Lung (tissue), 16 donors: Measurements from ENCODE around the gene DIRAS1. TPM values are rescaled to one million over a fixed set of nuclear protein-coding genes. Genes with fewer than 3 reads are reported as not detected.

Experiments used
- ATAC-seq: fragments of 200-7000 bp; cut with Tn5 transposase; one replicate; pipeline ENCODE4 v1.9.1; 2020; ENCODE audit warnings: moderate number of reproducible peaks; ENCODE audit not compliant: insufficient read depth, low FRiP score
- DNase-seq, 3 donors: peaks; one replicate each; pipeline ENCODE4 v3.0.0-alpha.2; 2013 to 2017
- H3K27ac ChIP-seq, 2 donors: one replicate each; pipeline ENCODE4 v1.5.1; 2013; ENCODE audit warnings: mild to moderate bottlenecking in 2 of 2, moderate library complexity in 2 of 2, control low read depth in 1 of 2, inconsistent platforms in 1 of 2, low read depth in 1 of 2, low read length in 1 of 2
- H3K27me3 ChIP-seq, 3 donors: one replicate each; pipeline ENCODE4 v1.5.1; 2013; ENCODE audit warnings: low read length in 2 of 3; ENCODE audit not compliant: control insufficient read depth in 3 of 3, insufficient read depth in 3 of 3
- H3K36me3 ChIP-seq, 4 donors: one replicate each; pipeline ENCODE4 v1.5.1; 2013; ENCODE audit warnings: low read length in 4 of 4, mild to moderate bottlenecking in 1 of 4, moderate library complexity in 1 of 4; ENCODE audit not compliant: control insufficient read depth in 4 of 4, insufficient read depth in 4 of 4
- H3K4me1 ChIP-seq, 5 donors: one replicate each; pipeline ENCODE4 v1.5.1; 2013; ENCODE audit warnings: low read length in 5 of 5, mild to moderate bottlenecking in 2 of 5, moderate library complexity in 1 of 5; ENCODE audit not compliant: control insufficient read depth in 5 of 5, insufficient read depth in 5 of 5
- H3K4me3 ChIP-seq: one replicate; pipeline ENCODE4 v1.5.1; 2013; ENCODE audit warnings: mild to moderate bottlenecking, control low read depth, moderate library complexity
- H3K9ac ChIP-seq, 2 donors: one replicate each; pipeline ENCODE4 v1.5.1; 2013; ENCODE audit warnings: low read length in 2 of 2, control low read depth in 1 of 2; ENCODE audit not compliant: insufficient read depth in 1 of 2
- H3K9me3 ChIP-seq, 4 donors: one replicate each; pipeline ENCODE4 v1.5.1; 2013; ENCODE audit warnings: low read length in 3 of 4, mild to moderate bottlenecking in 1 of 4, moderate library complexity in 1 of 4; ENCODE audit not compliant: control insufficient read depth in 4 of 4, insufficient read depth in 3 of 4
- WGBS, 2 donors: extraction: QIAGEN DNeasy Blood & Tissue Kit; methylation state at CpG; one replicate each; pipeline ENCODE4 v1.1.7; 2013; 5-methylcytosine and 5-hydroxymethylcytosine counted together
- long read RNA-seq, 5 donors: transcript quantifications; one replicate each; lab custom pipeline, GENCODE V29; 2026
- polyA plus RNA-seq, 2 donors: library from polyadenylated mRNA; stranded (reverse); fragments of 200-250 nt; gene quantifications; one replicate each; pipeline ENCODE4 v1.2.1, GENCODE V29; 2013
- total RNA-seq, 2 donors: library from RNA; depleted of rRNA in 1 of 2; stranded (reverse); fragments of >200 nt in 1 of 2; gene quantifications; one replicate each; pipeline ENCODE4 v1.2.1, GENCODE V29; 2014 to 2021
- TF ChIP-seq, protein P1 (sequence below): IDR thresholded peaks from 2 replicates; pipeline ENCODE4 v1.5.1; 2012; ENCODE audit warnings: mild to moderate bottlenecking; ENCODE audit errors: control extremely low read depth, extremely low read depth
- donor health status: control.
- donor health status: control.
- donor health status: Bipolar disorder and iron deficiency.
- donor health status: healthy.
- donor health status: DM: yes; HTN: yes; CAD: no.

The DIRAS1 gene, protein sequence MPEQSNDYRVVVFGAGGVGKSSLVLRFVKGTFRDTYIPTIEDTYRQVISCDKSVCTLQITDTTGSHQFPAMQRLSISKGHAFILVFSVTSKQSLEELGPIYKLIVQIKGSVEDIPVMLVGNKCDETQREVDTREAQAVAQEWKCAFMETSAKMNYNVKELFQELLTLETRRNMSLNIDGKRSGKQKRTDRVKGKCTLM
- total RNA-seq (1 to 10 TPM in 1 of 2 donors, under 1 TPM in 1; 0.37 to 1.2 TPM), polyA plus RNA-seq (under 1 TPM; 0.42 to 0.73 TPM)
- long read RNA-seq, donor 1, result 0 reads
- long read RNA-seq, donor 2, result 0 reads
- long read RNA-seq, donor 3, partial matches to known transcripts, result 0 of 1 reads
- long read RNA-seq, donor 3, other reads (novel, unspliced or antisense), result 0 of 1 reads
- long read RNA-seq, donor 4, partial matches to known transcripts, result 0 of 1 reads
- long read RNA-seq, donor 4, other reads (novel, unspliced or antisense), result 0 of 1 reads
- long read RNA-seq, donor 5, partial matches to known transcripts, result 0 of 3 reads
- long read RNA-seq, donor 5, other reads (novel, unspliced or antisense), result 0 of 3 reads

DNA sequence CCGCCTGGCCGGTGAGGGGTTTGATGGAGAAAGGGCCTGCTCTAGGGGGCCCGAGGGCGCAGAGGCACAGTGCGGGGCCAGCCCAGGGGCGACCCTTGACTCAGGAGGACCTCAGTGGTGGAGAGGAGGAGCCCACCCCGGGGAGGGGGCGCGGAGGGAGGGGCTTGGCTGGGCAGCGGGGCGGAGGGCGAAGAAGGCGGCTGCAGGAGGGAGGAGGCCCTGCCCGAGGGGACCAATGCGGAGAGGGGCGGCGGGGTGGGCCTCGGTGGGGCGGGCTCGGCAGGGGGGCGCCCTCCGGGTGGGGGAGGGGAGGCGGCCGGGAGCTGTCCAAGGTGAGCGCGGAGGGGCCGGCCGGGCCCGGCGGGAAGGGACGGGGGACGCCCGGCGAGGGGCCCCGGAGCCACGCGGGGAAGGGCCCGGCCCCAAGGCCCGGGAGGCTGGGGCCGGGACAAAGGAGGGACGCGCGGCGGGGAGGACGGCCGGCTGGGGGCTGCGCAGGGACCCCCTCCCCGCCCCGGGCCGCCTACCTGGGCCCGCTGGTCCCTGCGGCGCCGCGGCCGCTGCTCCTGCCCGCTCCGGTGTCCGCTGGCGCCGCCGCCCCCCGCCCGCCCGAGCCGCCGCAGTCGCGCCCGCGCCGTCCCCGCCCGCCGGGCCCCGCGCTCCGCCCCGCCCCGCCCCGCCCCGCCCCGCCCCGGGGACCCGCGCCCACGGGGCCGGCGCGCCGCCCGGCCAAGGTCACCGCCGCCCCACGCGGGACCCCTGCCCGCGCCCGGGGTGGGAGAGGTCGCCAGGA is at the start of gene DIRAS1:
Gene DIRAS1 (minus strand): TSS at position 596 of the 793 bp plus-strand sequence. CDS start 3,566 bp downstream, outside the sequence.
- Histone ChIP-seq H3K9me3 (peaks cover 0 to 6% (median 0%) of the 10 kb centered on the region in 4 donors), H3K27me3 (peaks cover 0 to 21% (median 7%) of the 10 kb centered on the region in 3 donors), H3K9ac (no peak within 1 kb of the TSS), H3K4me3 (no peak within 1 kb of the TSS), H3K36me3 (no peaks in the 10 kb centered on the region), H3K4me1 (peaks cover 0 to 9% (median 0%) of the 10 kb centered on the region in 5 donors), H3K27ac (peak within 1 kb of the TSS in 1 of 2 donors; percentile 91)
- ATAC-seq (no peak), DNase-seq (no peak)
- 1 to 2% methylated on average over 16 to 100 of the region's 100 CpGs for WGBS, 2 donors
- TF ChIP-seq, protein P1, sequence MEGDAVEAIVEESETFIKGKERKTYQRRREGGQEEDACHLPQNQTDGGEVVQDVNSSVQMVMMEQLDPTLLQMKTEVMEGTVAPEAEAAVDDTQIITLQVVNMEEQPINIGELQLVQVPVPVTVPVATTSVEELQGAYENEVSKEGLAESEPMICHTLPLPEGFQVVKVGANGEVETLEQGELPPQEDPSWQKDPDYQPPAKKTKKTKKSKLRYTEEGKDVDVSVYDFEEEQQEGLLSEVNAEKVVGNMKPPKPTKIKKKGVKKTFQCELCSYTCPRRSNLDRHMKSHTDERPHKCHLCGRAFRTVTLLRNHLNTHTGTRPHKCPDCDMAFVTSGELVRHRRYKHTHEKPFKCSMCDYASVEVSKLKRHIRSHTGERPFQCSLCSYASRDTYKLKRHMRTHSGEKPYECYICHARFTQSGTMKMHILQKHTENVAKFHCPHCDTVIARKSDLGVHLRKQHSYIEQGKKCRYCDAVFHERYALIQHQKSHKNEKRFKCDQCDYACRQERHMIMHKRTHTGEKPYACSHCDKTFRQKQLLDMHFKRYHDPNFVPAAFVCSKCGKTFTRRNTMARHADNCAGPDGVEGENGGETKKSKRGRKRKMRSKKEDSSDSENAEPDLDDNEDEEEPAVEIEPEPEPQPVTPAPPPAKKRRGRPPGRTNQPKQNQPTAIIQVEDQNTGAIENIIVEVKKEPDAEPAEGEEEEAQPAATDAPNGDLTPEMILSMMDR, result no peak

DNA sequence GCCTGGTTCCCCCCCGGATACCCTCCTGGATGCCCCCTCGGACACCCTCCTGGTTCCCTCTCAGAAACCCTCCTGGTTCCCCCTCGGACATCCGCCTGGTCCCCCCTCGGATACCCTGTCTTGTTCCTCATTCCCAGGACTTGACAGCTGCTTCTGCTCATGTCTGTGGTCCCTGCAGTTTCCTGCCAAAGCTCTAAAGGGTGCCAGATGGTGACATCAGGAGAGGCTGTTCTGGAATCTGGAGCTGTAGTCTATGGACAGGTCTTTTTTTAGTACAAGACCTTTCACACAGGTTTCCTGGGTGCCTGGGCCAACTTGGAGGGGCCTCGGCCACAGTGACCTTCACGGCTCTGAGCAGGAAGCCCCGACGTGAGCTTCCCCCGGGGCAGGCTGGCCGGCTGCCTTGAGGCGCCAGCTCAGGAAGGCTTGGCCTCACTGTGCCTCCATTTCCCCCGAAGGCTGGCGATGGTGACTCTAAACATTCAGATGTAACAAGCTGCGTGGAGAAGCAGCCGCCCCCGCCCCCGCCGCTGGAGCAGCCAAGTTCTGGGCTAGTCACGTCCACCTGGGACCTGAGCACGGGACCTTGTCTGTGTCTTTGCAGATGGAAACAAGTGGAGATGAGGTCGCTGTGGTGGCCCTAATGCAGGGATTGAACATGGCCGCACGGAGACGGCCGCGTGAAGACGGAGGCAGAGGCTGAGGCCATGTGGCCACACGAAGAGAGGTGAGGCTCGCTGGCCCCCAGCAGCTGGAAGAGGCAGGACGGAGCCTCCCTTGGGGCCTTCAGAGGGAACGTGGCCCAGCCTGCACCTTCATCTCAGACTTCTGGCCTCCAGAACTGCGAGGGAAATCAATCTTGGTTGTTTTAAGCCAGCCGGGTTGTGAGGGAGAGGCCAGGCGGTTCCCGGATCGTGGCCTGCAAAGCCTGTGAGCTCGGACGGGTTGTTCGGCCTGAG is 49.2 kb upstream of the DIRAS1 start:
- Histone ChIP-seq H3K36me3 (peaks cover under 1 to 37% (median 7%) of the 10 kb centered on the region in 4 donors), H3K9ac (no peak overlapping the region), H3K9me3 (no peaks in the 10 kb centered on the region), H3K4me1 (peaks cover 0 to 13% (median 0%) of the 10 kb centered on the region in 5 donors), H3K4me3 (no peak overlapping the region), H3K27me3 (no peaks in the 10 kb centered on the region), H3K27ac (peak overlapping the region in 1 of 2 donors; percentile 74)
- 63 to 78% methylated on average over 40 of the region's 40 CpGs for WGBS, 2 donors
- ATAC-seq, result no peak
- DNase-seq, result peak; percentile 83 to 92 (median 85)
- TF ChIP-seq, protein P1, result no peak

DNA sequence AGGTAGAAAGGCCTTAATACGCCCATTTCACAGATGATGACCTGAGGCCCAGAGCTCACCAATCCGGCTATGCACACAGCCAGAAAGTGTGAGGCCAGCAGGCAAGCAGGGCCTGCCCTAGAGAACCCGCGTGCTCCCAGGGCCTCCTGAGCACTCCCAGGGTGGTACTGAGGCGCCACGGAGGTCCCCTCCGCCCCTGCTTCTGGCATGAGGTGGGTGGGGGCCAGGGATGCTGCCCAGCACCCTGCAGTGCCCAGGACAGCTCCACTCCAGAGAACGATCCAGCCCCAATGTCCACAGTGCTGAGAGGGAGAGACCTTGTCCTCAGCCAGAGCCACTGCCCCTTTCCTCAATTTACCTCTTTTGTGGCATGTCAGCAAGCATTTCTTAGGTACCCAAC is 48.0 kb upstream of the DIRAS1 start:
- DNase-seq, result no peak
- H3K27me3 ChIP-seq, result no peaks in the 10 kb centered on the region
- no peak overlapping the region for H3K4me3 ChIP-seq
- ATAC-seq, result no peak
- peak overlapping the region in 1 of 2 donors; percentile 59 for H3K27ac ChIP-seq
- H3K4me1 ChIP-seq, result peaks cover 0 to 10% (median 0%) of the 10 kb centered on the region in 5 donors
- H3K9ac ChIP-seq, result no peak overlapping the region
- peaks cover 2 to 44% (median 6%) of the 10 kb centered on the region in 4 donors for H3K36me3 ChIP-seq
- TF ChIP-seq, protein P1, result no peak
- 94 to 97% methylated on average over 8 of the region's 8 CpGs for WGBS, 2 donors
- H3K9me3 ChIP-seq, result no peaks in the 10 kb centered on the region
